HEK293 (cell line): ENCODE results near the gene ABHD16A.
A peak's percentile ranks its signal among the peaks of the same experiment; 100 is the strongest.

Source experiments
- BCL11A ChIP-seq: fragments of 450-650 bp; formaldehyde crosslinking; IDR thresholded peaks from 2 replicates; pipeline ENCODE4 v1.5.1; 2016; ENCODE audit warnings: low read depth, missing biosample characterization, missing genetic modification characterization
- CTCF ChIP-seq: fragments of 450-650 bp; formaldehyde crosslinking; IDR thresholded peaks from 2 replicates; pipeline ENCODE4 v1.5.1; 2016; ENCODE audit warnings: missing biosample characterization, missing genetic modification characterization
- REST ChIP-seq: fragments of 450-650 bp; formaldehyde crosslinking; IDR thresholded peaks from 2 replicates; pipeline ENCODE4 v1.5.1; 2016; ENCODE audit warnings: missing biosample characterization, missing genetic modification characterization
- YY1 ChIP-seq: fragments of 450-650 bp; formaldehyde crosslinking; IDR thresholded peaks from 2 replicates; pipeline ENCODE4 v1.5.1; 2018; ENCODE audit warnings: missing biosample characterization, missing genetic modification characterization
- ZNF530 ChIP-seq: fragments of 450-650 bp; formaldehyde crosslinking; IDR thresholded peaks from 2 replicates; pipeline ENCODE4 v1.5.1; 2016; ENCODE audit warnings: low read depth, missing biosample characterization, missing genetic modification characterization
- ZNF776 ChIP-seq: fragments of 450-650 bp; formaldehyde crosslinking; IDR thresholded peaks from 2 replicates; pipeline ENCODE4 v1.5.0; 2017; ENCODE audit warnings: missing biosample characterization, missing genetic modification characterization, borderline replicate concordance
- TF ChIP-seq, protein P1 (sequence below): fragments of 450-650 bp; formaldehyde crosslinking; IDR thresholded peaks from 2 replicates; pipeline ENCODE4 v1.5.1; 2016; ENCODE audit warnings: missing biosample characterization, missing genetic modification characterization, low read depth

DNA sequence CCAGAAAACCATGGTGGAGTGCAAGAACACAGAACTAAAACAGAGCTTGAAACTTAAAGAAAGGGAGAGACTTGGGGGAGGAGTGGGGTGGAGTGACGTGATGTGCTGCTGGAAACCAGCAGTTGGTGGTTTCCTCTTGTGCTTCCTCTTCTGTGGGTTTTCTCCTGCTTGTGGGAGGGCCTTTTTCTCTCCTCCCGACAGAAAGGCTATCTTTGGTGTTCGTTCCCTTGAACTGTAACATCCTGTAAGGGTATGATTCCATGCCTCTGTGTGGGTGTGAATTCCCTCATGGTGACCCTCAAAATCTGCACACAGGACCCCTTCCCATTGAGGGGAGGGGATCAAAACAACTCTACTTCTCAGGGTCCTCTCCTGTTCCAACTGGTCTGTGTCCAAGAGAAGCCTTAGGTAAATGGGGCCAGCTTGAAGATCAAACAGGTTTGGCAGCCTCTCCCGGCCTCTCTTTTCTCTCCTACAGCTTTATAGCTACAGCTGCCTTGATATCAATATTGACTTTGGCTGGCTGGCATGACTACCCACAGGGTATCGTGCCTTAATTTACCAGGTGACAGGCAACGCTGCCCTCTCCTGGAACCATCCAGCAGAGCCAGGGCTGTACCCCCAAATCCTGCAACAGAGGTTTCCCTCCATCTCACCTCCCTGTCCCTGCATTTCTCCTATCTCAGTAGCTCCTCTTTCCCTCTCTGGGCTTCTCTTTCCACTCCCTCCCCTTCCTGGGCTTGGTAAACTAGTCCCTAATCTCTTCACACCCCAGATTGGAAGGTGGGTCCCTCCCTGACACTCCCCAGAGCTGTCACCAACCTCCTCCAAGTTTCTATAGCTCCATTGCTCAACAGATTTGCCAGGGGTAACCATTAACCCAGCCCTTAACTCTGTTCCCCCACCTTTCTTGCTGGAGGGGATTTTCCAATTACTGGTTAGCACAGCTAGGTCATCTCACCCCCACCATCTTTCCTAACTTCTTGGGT lies 35.2 kb upstream of the ABHD16A start:
- TF ChIP-seq CTCF (tag by site-specific recombination) (no peak), YY1 (tag by site-specific recombination) (no peak), ZNF776 (tag by site-specific recombination) (no peak), REST (tag by site-specific recombination) (no peak), ZNF530 (tag by site-specific recombination) (no peak), BCL11A (no peak)
- TF ChIP-seq, protein P1, sequence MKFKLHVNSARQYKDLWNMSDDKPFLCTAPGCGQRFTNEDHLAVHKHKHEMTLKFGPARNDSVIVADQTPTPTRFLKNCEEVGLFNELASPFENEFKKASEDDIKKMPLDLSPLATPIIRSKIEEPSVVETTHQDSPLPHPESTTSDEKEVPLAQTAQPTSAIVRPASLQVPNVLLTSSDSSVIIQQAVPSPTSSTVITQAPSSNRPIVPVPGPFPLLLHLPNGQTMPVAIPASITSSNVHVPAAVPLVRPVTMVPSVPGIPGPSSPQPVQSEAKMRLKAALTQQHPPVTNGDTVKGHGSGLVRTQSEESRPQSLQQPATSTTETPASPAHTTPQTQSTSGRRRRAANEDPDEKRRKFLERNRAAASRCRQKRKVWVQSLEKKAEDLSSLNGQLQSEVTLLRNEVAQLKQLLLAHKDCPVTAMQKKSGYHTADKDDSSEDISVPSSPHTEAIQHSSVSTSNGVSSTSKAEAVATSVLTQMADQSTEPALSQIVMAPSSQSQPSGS, result peak; percentile 70
